NCI-H460 (cell line): ENCODE data around the gene VAV2. TPM values are rescaled to one million over a fixed set of nuclear protein-coding genes. Genes with fewer than 3 reads are reported as not detected.
A peak's percentile ranks its signal among the peaks of the same experiment; 100 is the strongest.
"Not testable (repeated sequence)": the region's sequence is repeated elsewhere in the genome, so short reads cannot be mapped to it uniquely, and the experiment has no call there.

Experiments used
- DNase-seq: peaks from one replicate; pipeline ENCODE4 v3.0.0-alpha.2; 2016; ENCODE audit warnings: low read depth; ENCODE audit errors: extremely low read depth
- total RNA-seq: library from RNA; depleted of rRNA; stranded (reverse); fragments of >200 nt; shearing (Covaris generic); gene quantifications from 2 replicates; pipeline ENCODE4 v1.2.3, GENCODE V29; 2014

The VAV2 gene
- total RNA-seq, 1 experiment from 2014 or later: 6.0 TPM

DNA sequence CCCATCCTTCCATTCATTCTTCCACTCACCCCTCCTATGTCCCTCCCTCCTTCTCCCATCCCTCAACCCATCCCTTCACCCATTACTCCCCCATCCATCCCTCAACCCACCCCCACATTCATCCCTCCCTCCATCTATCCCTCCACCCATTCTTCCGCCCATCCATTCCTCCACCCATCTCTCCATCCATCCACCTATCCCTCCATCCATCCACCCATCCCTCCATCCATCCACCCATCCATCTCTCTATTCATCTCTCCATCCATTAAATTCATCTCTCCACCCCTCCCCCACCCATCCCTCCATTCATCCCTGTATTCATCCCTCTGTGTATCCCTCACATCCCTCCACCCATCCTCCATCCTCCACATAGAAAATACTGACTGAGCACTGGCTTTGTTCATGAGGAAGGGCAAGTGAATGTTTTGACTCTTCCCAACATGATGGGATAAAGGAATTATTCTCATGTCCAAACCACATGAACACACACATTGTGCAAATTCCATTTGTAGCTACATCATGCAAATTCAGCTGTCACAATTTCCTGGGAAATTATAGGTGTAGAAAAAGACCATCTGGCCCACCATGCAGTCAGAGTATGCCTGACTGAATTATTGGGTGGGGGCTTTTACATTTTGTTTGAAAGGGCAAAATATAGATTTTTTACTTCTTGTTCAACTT lies 6.9 kb upstream of the VAV2 start:
- no peak for DNase-seq

GRCh38 chr9:133997584-133997983 lies 5.5 kb upstream of the VAV2 start:
- no peak for DNase-seq

- no peak for DNase-seq
Observed at GRCh38 chr9:133996531-133997520, 4.7 kb upstream of the VAV2 start.

DNA sequence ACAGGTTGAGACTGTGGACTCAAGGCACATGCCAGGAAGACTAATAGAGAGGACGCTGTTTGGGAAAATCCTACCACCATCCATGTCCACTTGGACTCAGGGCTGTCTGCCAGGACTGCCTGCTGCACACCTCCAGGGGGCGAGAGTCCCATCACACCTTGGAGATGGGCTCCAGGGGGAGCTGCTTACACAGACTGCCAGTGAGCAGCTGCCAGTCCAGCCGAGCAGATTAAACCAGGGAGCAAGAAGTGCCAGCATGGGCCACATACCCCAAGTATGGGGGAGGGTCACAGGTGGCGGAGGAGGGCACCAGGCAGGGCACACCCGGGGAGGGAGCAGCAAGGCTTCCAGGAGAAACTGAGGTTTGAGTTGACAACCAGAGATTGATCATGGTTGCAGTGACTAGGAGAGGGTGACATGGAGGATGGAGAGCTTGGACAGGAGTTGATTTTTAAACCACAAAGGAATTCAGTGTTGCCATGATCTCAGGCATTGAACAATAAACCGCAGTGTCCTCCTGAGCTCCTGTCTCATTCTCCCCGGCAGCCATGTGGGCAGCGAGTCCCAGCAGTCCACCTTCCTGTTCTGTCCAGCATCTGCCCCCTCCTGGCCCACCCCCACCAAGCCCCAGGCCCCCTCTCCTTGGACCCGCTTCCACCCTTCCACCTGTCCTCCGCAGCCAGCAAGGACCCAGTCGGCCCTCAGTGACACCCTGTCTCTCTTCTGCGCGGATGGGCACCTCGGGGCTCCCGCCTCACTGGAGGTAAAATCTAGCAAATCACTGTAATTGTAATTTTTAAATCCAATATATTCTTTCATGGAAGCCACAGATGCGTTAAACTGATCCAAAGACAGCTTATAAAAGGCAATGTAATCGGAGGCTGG lies 3.1 kb upstream of the VAV2 start:
- DNase-seq: no peak

GRCh38 chr9:133994353-133995011 lies 2.4 kb upstream of the VAV2 start:
- peak; percentile 70 for DNase-seq

- no peak for DNase-seq
Observed at GRCh38 chr9:133993635-133994253, 1.6 kb upstream of the VAV2 start.

GRCh38 chr9:133992780-133993634 lies 883 bp upstream of the VAV2 start:
- DNase-seq: peak; percentile 64

GRCh38 chr9:133991214-133991921 lies 756 bp downstream of the VAV2 start:
- DNase-seq: no peak

DNA sequence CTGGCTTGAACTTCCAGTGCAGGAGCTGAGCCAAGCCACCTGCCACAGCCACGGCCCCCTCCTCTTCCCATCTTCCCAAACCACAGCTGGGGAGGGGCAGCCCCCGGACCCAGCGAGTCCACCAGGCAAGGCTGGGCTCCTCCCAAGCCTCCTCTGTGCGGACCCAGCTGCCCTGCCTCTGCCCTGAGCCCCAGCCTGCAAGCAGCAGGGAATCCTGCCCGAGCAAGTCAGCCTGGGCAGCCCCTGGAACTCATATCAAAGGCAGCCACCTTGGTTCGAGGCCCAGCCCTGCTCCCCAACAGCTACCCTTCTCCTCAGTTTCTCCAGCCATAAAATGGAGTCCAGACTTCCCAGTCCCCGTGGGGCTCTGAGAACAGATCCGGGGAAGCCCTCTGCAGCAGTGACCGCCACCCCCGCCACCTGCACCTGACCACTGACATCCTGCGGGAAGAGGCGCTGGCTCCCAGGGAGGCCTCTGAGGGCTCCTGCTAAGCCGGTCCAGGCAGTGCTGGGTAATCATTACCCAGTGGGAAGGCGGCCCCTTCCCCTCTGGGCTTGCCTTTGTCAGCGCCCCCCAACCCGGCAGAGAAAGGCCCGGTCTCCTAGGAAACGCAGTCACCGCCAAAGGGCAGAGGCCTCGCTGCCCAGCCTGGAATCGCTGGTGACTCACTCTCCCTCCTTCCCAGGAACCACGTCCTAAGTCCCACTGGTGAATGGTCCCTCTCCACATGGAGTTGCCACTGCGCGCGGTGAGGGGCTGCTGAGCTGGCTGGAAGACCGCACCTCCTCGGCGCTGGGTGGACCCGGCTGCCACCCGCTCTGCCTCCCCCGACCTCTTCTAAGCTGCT lies 1.5 kb downstream of the VAV2 start:
- DNase-seq: peak; percentile 39

DNA sequence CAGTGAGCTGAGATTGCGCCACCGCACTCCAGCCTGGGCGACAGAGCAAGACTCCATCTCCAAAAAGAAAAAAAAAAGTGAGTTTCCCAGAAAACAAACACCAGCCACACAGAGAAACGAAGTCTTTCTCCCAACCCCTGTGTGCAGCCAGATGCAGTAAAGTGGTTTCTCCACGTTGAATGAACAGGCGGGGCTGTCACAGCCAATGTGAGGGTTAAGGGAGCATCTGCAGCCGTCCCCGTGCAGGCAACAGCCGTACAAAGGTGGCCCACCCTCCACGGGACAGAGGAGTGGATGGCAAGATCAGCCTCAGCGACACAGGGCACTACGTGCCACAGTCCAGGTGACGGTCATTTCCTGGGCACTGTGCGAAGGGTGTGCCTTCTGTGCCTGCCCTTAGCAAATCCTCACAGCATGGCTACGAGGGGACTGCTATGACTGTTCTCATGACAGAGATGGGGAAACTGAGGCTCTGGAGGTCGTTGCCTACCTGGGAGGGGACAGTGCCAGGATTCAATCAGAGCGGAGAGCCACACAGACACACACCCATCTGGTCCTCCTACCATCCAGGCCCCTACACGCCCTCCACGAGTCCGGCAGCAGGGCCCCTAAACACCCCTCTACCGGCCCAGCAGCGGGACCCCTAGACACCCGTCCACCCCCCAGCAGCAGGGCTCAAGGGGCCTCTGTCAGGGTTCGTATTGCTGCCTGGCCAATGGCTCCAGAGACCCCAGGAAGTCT lies 2.3 kb downstream of the VAV2 start:
- no peak for DNase-seq

DNA sequence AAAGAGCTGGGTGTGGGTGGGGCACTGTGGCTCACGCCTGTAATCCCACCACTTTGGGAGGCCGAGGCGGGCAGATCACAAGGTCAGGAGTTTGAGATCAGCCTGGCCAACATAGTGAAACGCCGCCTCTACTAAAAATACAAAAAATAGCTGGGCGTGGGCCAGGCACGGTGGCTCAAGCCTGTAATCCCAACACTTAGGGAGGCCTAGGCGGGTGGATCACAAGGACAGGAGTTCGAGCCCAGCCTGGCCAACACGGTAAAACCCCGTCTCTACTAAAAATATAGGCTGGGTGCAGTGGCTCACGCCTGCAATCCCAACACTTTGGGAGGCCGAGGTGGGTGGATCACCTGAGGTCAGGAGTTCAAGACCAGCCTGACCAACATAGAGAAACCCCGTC lies 3.4 kb downstream of the VAV2 start:
- not testable (repeated sequence) for DNase-seq

DNA sequence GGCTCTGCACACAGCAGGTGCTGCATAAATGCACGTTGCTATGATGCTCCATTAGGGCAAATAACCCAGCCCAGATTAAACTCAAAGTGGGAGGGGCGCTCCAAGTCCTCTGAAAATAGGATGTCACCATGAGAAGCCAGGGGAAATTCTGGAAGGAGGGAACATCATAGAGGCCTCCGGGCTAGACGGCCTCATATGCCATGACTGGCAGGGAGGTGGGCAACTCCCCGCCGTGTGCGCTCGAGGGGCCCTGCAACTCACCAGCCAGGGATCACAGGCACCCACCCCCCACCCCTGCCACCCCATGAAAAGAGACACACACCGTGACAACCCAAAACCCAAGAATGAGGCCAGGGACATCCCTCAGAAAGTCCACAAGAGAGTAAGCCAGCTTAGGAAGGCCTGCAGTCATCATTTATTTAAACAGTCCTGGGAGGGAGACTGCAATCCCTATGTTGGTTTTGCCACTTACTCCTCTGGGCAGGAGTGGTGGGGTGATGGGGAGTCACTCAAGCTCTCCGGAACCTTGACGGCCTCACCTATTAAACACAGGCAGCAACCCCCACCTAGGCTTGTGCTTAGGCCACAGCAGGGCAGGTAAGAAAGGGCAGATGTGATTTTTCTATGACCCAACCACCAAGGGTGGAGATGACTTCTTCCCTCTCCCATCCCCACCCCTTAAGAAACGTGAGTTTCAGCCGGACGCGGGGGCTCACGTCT lies 4.0 kb downstream of the VAV2 start:
- DNase-seq: no peak

GRCh38 chr9:133987446-133987788 lies 4.7 kb downstream of the VAV2 start:
- DNase-seq: no peak

- DNase-seq: no peak
Observed at GRCh38 chr9:133986774-133987445, 5.2 kb downstream of the VAV2 start.

DNA sequence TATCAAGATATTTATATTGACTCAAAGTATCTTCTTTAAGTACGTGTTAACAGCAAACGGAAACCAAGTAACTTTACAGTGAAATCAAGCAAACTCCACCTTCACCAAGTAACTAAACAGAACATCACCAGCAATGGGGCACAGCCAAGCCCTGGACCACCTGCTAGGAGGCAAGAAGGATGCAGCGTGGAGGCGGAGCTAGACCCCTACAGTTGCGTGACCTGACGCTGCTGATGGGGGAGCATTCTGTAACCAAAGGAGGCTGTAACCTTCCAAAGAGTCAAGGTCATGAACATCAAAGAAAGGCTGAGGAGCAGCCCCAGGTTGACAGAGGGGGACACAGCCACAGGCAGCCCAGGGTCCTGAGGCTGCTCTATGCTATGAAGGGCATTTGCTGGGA lies 6.1 kb downstream of the VAV2 start:
- no peak for DNase-seq
